B cell (primary cell): Measurements from ENCODE around the gene ABI3BP. TPM values are rescaled to one million over a fixed set of nuclear protein-coding genes. Genes with fewer than 3 reads are reported as not detected.

Source experiments
- ATAC-seq: fragments of 200-7000 bp; cut with Tn5 transposase; one replicate; pipeline ENCODE4 v1.10.0; 2021; ENCODE audit warnings: low read depth, mild to moderate bottlenecking, moderate number of reproducible peaks, moderate library complexity
- CTCF ChIA-PET: fragments of 350-600 bp; sonication (Branson Sonifier 250); formaldehyde crosslinking; loops from one replicate; lab custom pipeline; 2021; ENCODE audit warnings: antibody characterized with exemption, inconsistent platforms; lab: Charles Lee
- POLR2A ChIA-PET: fragments of 350-600 bp; sonication (Branson Sonifier 250); formaldehyde crosslinking; loops from one replicate; lab custom pipeline; 2021; ENCODE audit warnings: antibody characterized with exemption; lab: Charles Lee
- DNase-seq: peaks from one replicate; pipeline ENCODE4 v3.0.0; 2013
- H2AFZ ChIP-seq: 2 replicates; pipeline ENCODE4 v1.6.1; 2012; ENCODE audit warnings: mild to moderate bottlenecking, low read depth, low read length; ENCODE audit not compliant: insufficient read depth, poor library complexity, severe bottlenecking
- H3K27ac ChIP-seq, 2 donors: 1 replicate in 1 of 2; 2 replicates in 1 of 2; pipeline ENCODE4 v1.5.1; 2012 to 2013; ENCODE audit warnings: low read length in 2 of 2, mild to moderate bottlenecking in 2 of 2, moderate library complexity in 1 of 2
- H3K27me3 ChIP-seq, 4 experiments: fragments of 200-600 bp in 1 of 4; sonication (generic) in 1 of 4; replicated peaks in 1 of 4; 1 replicate in 2 of 4; 2 replicates in 2 of 4; pipeline versions ENCODE4 v1.6.1 to v1.7.0; 2013 to 2016; ENCODE audit warnings: low read length in 3 of 4, mild to moderate bottlenecking in 2 of 4, mixed read lengths in 1 of 4, moderate library complexity in 1 of 4; ENCODE audit not compliant: insufficient read depth in 4 of 4, control insufficient read depth in 3 of 4; ENCODE audit errors: control extremely low read depth in 1 of 4
- H3K36me3 ChIP-seq, 2 experiments: replicated peaks in 1 of 2; 1 replicate in 1 of 2; 2 replicates in 1 of 2; pipeline versions ENCODE4 v1.6.1 to v1.7.1; 2013; ENCODE audit warnings: low read length in 1 of 2; ENCODE audit not compliant: insufficient read depth in 2 of 2, control insufficient read depth in 1 of 2; ENCODE audit errors: control extremely low read depth in 1 of 2, extremely low read depth in 1 of 2
- H3K4me1 ChIP-seq, 2 donors: fragments of 200-600 bp in 1 of 2; sonication (generic) in 1 of 2; 1 replicate in 1 of 2; 2 replicates in 1 of 2; pipeline versions ENCODE4 v1.5.1 to v1.6.1; 2013 to 2017; ENCODE audit warnings: low read length in 2 of 2; ENCODE audit not compliant: control insufficient read depth in 2 of 2, insufficient read depth in 2 of 2
- H3K4me2 ChIP-seq: replicated peaks from 2 replicates; pipeline ENCODE3; 2012; ENCODE audit warnings: mild to moderate bottlenecking, low read depth, low read length; ENCODE audit not compliant: poor library complexity, severe bottlenecking
- H3K4me3 ChIP-seq, 5 experiments: fragments of 200-600 bp in 1 of 5; sonication (generic) in 1 of 5; 1 replicate in 3 of 5; 2 replicates in 2 of 5; pipeline versions ENCODE4 v1.5.1 to v1.7.0; 2011 to 2016; ENCODE audit warnings: low read length in 4 of 5, mild to moderate bottlenecking in 4 of 5, low read depth in 2 of 5, control low read depth in 1 of 5, moderate library complexity in 1 of 5; ENCODE audit not compliant: insufficient read depth in 1 of 5; ENCODE audit errors: control extremely low read depth in 1 of 5, extremely low read depth in 1 of 5
- H3K79me2 ChIP-seq: fragments of 200-600 bp; sonication (generic); one replicate; pipeline ENCODE4 v1.6.0; 2016; ENCODE audit warnings: low read length; ENCODE audit not compliant: control insufficient read depth, insufficient read depth
- H3K9ac ChIP-seq: fragments of 200-600 bp; sonication (generic); 2 replicates; pipeline ENCODE4 v1.6.1; 2017; ENCODE audit warnings: mild to moderate bottlenecking, low read length, moderate library complexity
- H3K9me3 ChIP-seq, 3 donors: one replicate each; pipeline versions ENCODE4 v1.6.1 to v1.7.1; 2013; ENCODE audit warnings: low read length in 2 of 3; ENCODE audit not compliant: control insufficient read depth in 2 of 3, insufficient read depth in 1 of 3; ENCODE audit errors: control extremely low read depth in 1 of 3
- H4K20me1 ChIP-seq: 2 replicates; pipeline ENCODE4 v1.6.0; 2012; ENCODE audit warnings: mild to moderate bottlenecking, low read length; ENCODE audit not compliant: insufficient read depth, control insufficient read depth, poor library complexity, severe bottlenecking
- H3K27ac Mint-ChIP-seq: one replicate; pipeline ENCODE4 v1.8.0; 2021; ENCODE audit warnings: mixed read lengths
- H3K27me3 Mint-ChIP-seq: one replicate; pipeline ENCODE4 v1.8.0; 2021; ENCODE audit warnings: mixed read lengths
- H3K4me1 Mint-ChIP-seq: one replicate; pipeline ENCODE4 v1.8.0; 2021; ENCODE audit warnings: mixed read lengths
- H3K4me3 Mint-ChIP-seq: one replicate; pipeline ENCODE4 v1.8.0; 2021; ENCODE audit warnings: mixed read lengths
- H3K9me3 Mint-ChIP-seq: one replicate; pipeline ENCODE4 v1.8.0; 2022; ENCODE audit warnings: mixed read lengths; ENCODE audit not compliant: insufficient read depth
- EZH2 ChIP-seq: IDR thresholded peaks from 2 replicates; pipeline ENCODE4 v1.6.1; 2012; ENCODE audit warnings: borderline replicate concordance, low read depth, mild to moderate bottlenecking, moderate library complexity, low read length; ENCODE audit not compliant: insufficient read depth, poor library complexity, severe bottlenecking
- WGBS: methylation state at CpG from one replicate; pipeline ENCODE4 v1.1.5; 2013; ENCODE audit warnings: missing lambda C conversion rate; ENCODE audit not compliant: insufficient coverage; 5-methylcytosine and 5-hydroxymethylcytosine counted together
- intact Hi-C: fragments of 100-400 bp; cut with micrococcal nuclease; formaldehyde crosslinking; loops from one replicate; pipeline ENCODE4 v1.10.0; 2022
- polyA plus RNA-seq: library from polyadenylated mRNA; depleted of rRNA; stranded (reverse); fragments of >200 nt; gene quantifications from 2 replicates; pipeline ENCODE4 v1.2.3, GENCODE V29; 2012
- total RNA-seq, 2 donors: library from RNA; stranded (reverse); fragments of 120-200 nt in 1 of 2; gene quantifications; 1 replicate in 1 of 2; 2 replicates in 1 of 2; pipeline versions ENCODE4 v1.2.3 to v1.2.4, GENCODE V29; 2013 to 2022
- TF ChIP-seq, protein P1 (sequence below): fragments of 200-600 bp; IDR thresholded peaks from one replicate; pipeline ENCODE4 v1.8.0; 2022; ENCODE audit warnings: antibody characterized with exemption, mild to moderate bottlenecking

Gene ABI3BP
- total and polyA plus RNA-seq, 2 donors (not counting 1 experiment from before 2014, with no cell fraction given): not detected

DNA sequence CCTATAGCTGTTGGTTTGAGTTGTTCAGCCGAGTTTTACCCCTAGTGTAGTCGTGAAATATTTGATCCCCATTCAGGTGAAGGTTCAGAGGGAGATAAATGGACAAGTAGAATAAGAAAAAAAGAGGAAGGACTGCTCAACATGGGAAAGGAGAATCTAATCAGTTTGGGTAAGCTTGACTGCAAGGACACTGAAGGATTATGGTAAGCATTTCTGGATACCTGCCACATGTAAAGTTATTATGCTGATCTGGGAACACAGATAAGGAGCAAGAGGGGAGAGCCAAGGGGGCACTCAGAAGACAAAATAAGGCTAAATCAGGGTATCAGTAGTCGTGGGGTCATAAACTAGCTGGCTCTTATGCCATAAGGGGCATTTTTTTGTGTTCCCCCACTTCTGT, 234.1 kb downstream of the ABI3BP start:
- ChIA-PET POLR2A (no interaction called here), CTCF (no interaction called here)
- Histone ChIP-seq H3K4me2 (no peak overlapping the region), H3K9ac (no peak overlapping the region), H3K27ac (no peak overlapping the region), H3K4me3 (no peak overlapping the region), H3K27me3 (no peaks in the 10 kb centered on the region), H2AFZ (no peak overlapping the region), H3K4me1 (no peaks in the 10 kb centered on the region), H3K79me2 (no peaks in the 10 kb centered on the region), H3K9me3 (no peaks in the 10 kb centered on the region), H3K36me3 (no peaks in the 10 kb centered on the region), H4K20me1 (no peaks in the 10 kb centered on the region)
- 17% methylated on average over 1 of the region's 3 CpGs for WGBS
- intact Hi-C loops: no loop called here
- DNase-seq (no peak), ATAC-seq (no peak)
- H3K27me3 Mint-ChIP-seq: no peaks in the 10 kb centered on the region
- H3K27ac Mint-ChIP-seq: no peak overlapping the region
- no peak overlapping the region for H3K4me3 Mint-ChIP-seq
- peaks cover 3% of the 10 kb centered on the region for H3K4me1 Mint-ChIP-seq
- no peaks in the 10 kb centered on the region for H3K9me3 Mint-ChIP-seq
- TF ChIP-seq, protein P1, sequence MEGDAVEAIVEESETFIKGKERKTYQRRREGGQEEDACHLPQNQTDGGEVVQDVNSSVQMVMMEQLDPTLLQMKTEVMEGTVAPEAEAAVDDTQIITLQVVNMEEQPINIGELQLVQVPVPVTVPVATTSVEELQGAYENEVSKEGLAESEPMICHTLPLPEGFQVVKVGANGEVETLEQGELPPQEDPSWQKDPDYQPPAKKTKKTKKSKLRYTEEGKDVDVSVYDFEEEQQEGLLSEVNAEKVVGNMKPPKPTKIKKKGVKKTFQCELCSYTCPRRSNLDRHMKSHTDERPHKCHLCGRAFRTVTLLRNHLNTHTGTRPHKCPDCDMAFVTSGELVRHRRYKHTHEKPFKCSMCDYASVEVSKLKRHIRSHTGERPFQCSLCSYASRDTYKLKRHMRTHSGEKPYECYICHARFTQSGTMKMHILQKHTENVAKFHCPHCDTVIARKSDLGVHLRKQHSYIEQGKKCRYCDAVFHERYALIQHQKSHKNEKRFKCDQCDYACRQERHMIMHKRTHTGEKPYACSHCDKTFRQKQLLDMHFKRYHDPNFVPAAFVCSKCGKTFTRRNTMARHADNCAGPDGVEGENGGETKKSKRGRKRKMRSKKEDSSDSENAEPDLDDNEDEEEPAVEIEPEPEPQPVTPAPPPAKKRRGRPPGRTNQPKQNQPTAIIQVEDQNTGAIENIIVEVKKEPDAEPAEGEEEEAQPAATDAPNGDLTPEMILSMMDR: no peak
- TF ChIP-seq EZH2: no peak

DNA sequence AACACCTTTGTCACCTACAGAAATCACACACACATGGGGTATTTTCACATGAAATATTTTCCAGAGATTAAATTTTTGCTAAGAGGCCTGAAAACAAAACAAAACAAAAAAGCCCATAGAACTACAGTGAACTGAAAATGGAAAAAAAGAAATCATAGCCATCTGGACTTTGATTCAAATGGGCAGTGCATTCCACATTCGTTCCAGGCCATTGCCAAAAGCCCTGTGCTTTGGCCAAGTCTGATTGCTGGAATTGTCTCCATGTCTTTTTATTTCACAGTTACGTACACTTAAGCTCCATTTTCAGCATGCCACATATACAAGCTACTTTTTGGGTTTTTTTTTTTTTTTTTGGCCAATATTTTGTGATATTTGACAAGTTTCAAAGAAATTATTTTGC, 236.8 kb downstream of the ABI3BP start:
- ATAC-seq (no peak), DNase-seq (no peak)
- WGBS: 100% methylated on average over 1 of the region's 2 CpGs
- H2AFZ ChIP-seq: no peak overlapping the region
- no peak overlapping the region for H3K4me3 Mint-ChIP-seq
- H3K27me3 ChIP-seq: no peaks in the 10 kb centered on the region
- no peak overlapping the region for H3K4me2 ChIP-seq
- no peak overlapping the region for H3K27ac ChIP-seq
- H3K4me3 ChIP-seq: no peak overlapping the region
- no peaks in the 10 kb centered on the region for H3K9me3 Mint-ChIP-seq
- CTCF ChIA-PET: no interaction called here
- no peak for TF ChIP-seq EZH2
- TF ChIP-seq, protein P1: no peak
- H3K27ac Mint-ChIP-seq: no peak overlapping the region
- H4K20me1 ChIP-seq: no peaks in the 10 kb centered on the region
- intact Hi-C loops: no loop called here
- H3K27me3 Mint-ChIP-seq: no peaks in the 10 kb centered on the region
- H3K36me3 ChIP-seq: peaks cover 0 to 7% of the 10 kb centered on the region in 2 experiments
- no peaks in the 10 kb centered on the region for H3K9me3 ChIP-seq
- no peaks in the 10 kb centered on the region for H3K4me1 ChIP-seq
- no peak overlapping the region for H3K9ac ChIP-seq
- H3K79me2 ChIP-seq: no peaks in the 10 kb centered on the region
- H3K4me1 Mint-ChIP-seq: peaks cover 3% of the 10 kb centered on the region
- POLR2A ChIA-PET: no interaction called here
